ENCODE data around the gene GAPVD1.
"Not testable (repeated sequence)": the region's sequence is repeated elsewhere in the genome, so short reads cannot be mapped to it uniquely, and the experiment has no call there.

Gene GAPVD1

GRCh38 chr9:125261501-125262293 is at the start of gene GAPVD1:
Gene GAPVD1, plus strand, starts transcription at chr9:125261826. Its CDS starts 37,096 bp downstream, at chr9:125298922.
- peak within 1 kb of the TSS; percentile 78 for H3K4me3 ChIP-seq (ENCODE audit: low read length)
- TF ChIP-seq ZNF274 (IDR thresholded peaks at IDR 0.05; ENCODE audit: low read depth, low read length) = no peak

GRCh38 chr9:125214186-125214585 is 47.4 kb upstream of the GAPVD1 start:
- TF ChIP-seq ZNF274 (IDR thresholded peaks at IDR 0.05; ENCODE audit: low read depth, low read length) = no peak

GRCh38 chr9:125218621-125219020 is 43.0 kb upstream of the GAPVD1 start:
- no peak overlapping the region for H3K4me3 ChIP-seq (ENCODE audit: low read length)
- no peak for TF ChIP-seq ZNF274 (IDR thresholded peaks at IDR 0.05; ENCODE audit: low read depth, low read length)

More at GRCh38 chr9:125214186-125214585, 47.4 kb upstream of the GAPVD1 start:
- no peak overlapping the region for H3K4me3 ChIP-seq (ENCODE audit: low read length)

- H3K4me3 ChIP-seq (ENCODE audit: low read length) = not testable (repeated sequence)
These were observed 36.8 kb upstream of the GAPVD1 start for GRCh38 chr9:125224858-125225257.

GRCh38 chr9:125227761-125228160 is 33.9 kb upstream of the GAPVD1 start:
- H3K4me3 ChIP-seq (ENCODE audit: low read length) = no peak overlapping the region
- TF ChIP-seq ZNF274 (IDR thresholded peaks at IDR 0.05; ENCODE audit: low read depth, low read length) = no peak

GRCh38 chr9:125233678-125234077 is 27.9 kb upstream of the GAPVD1 start:
- TF ChIP-seq ZNF274 (IDR thresholded peaks at IDR 0.05; ENCODE audit: low read depth, low read length) = no peak
- H3K4me3 ChIP-seq (ENCODE audit: low read length) = no peak overlapping the region

- H3K4me3 ChIP-seq (ENCODE audit: low read length) = not testable (repeated sequence)
These were observed 27.5 kb upstream of the GAPVD1 start for GRCh38 chr9:125234099-125234498.

GRCh38 chr9:125235804-125236519 is 25.7 kb upstream of the GAPVD1 start:
- no peak for TF ChIP-seq ZNF274 (IDR thresholded peaks at IDR 0.05; ENCODE audit: low read depth, low read length)
- 0 out of 2 replicates have a peak overlapping the region, but pooled peaks have one; percentile 6 for H3K4me3 ChIP-seq (ENCODE audit: low read length)

GRCh38 chr9:125236520-125237159 is 25.0 kb upstream of the GAPVD1 start:
- not testable (repeated sequence) for H3K4me3 ChIP-seq (ENCODE audit: low read length)

GRCh38 chr9:125238127-125238914 is 23.3 kb upstream of the GAPVD1 start:
- TF ChIP-seq ZNF274 (IDR thresholded peaks at IDR 0.05; ENCODE audit: low read depth, low read length) = no peak

GRCh38 chr9:125238915-125239446 is 22.6 kb upstream of the GAPVD1 start:
- no peak for TF ChIP-seq ZNF274 (IDR thresholded peaks at IDR 0.05; ENCODE audit: low read depth, low read length)
- H3K4me3 ChIP-seq (ENCODE audit: low read length) = peak overlapping the region; percentile 76; the same call in 1 of the 2 replicates

More at GRCh38 chr9:125238127-125238914, 23.3 kb upstream of the GAPVD1 start:
- peak overlapping the region; percentile 76; the same call in 1 of the 2 replicates for H3K4me3 ChIP-seq (ENCODE audit: low read length)

GRCh38 chr9:125239631-125240597 is 21.7 kb upstream of the GAPVD1 start:
- TF ChIP-seq ZNF274 (IDR thresholded peaks at IDR 0.05; ENCODE audit: low read depth, low read length) = no peak

GRCh38 chr9:125240649-125240999 is 21.0 kb upstream of the GAPVD1 start:
- no peak for TF ChIP-seq ZNF274 (IDR thresholded peaks at IDR 0.05; ENCODE audit: low read depth, low read length)
- peak overlapping the region; percentile 76 for H3K4me3 ChIP-seq (ENCODE audit: low read length)

More at GRCh38 chr9:125239631-125240597, 21.7 kb upstream of the GAPVD1 start:
- peak overlapping the region; percentile 76 for H3K4me3 ChIP-seq (ENCODE audit: low read length)

Data from GM08714 (cell line).